Ovary (tissue), 3 donors: ENCODE measurements around the gene FANCC.

Experiments
- CTCF ChIP-seq, 3 donors: fragments of 450-650 bp in 2 of 3; fragments of 200-600 bp in 1 of 3; IDR thresholded peaks; one replicate each; pipeline versions ENCODE4 v1.5.1 to v1.8.0; 2016 to 2022; ENCODE audit warnings: antibody characterized with exemption in 3 of 3, mild to moderate bottlenecking in 1 of 3
- EP300 ChIP-seq: sonication (generic); formaldehyde crosslinking; IDR thresholded peaks from one replicate; pipeline ENCODE4 v1.6.1; 2017; ENCODE audit warnings: antibody characterized with exemption
- POLR2A ChIP-seq: fragments of 450-650 bp; IDR thresholded peaks from one replicate; pipeline ENCODE4 v1.6.1; 2017; ENCODE audit warnings: antibody characterized with exemption, mild to moderate bottlenecking, moderate library complexity
- donor health status: DM: no; HTN: no; CAD: no.

GRCh38 chr9:95316794-95317118, 753 bp downstream of the FANCC start:
- TF ChIP-seq EP300 (no peak), CTCF (IDR thresholded peaks at IDR 0.05) (no peak), POLR2A (no peak)
